Embryonic facial prominence (tissue), 1 donor: Measurements from ENCODE around the gene ARHGDIA.

Experiments
- DNase-seq: peaks from one replicate; pipeline ENCODE4 v3.0.0-alpha.2; 2016; ENCODE audit errors: extremely low spot score

The ARHGDIA gene

DNA sequence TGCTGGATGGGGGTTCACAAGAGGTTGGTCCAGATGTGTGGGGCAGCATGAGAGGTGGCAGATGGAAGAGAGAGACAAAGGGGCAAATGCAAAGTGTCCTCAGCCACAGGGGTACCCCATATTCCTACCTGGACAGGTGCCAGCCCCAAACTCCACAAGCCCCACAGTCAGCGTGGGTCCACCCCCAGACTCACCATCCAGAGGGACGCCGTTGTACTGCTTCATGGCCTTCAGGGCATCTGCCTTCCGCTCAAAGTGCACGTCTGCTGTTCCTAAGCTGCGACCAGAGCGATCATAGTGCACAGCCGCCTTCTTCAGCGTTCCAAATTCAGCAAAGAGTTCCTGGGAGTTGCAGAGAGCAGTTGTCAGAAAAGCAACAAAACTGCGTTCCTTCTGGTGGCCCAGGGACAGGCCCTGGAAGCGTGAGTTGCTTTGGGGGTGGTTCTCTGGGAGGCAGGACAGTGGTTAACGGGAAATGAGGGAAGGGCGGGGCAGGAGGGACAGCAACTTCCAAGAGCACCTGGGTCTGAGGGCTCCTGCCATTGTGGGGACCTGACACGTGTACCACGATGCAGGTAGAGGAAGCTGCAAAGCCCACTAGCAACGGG lies 18.0 kb upstream of the ARHGDIA start:
- no peak for DNase-seq

GRCh38 chr17:81888105-81888987 lies 17.2 kb upstream of the ARHGDIA start:
- no peak for DNase-seq

GRCh38 chr17:81885869-81886548 lies 14.9 kb upstream of the ARHGDIA start:
- no peak for DNase-seq

- no peak for DNase-seq
Observed at GRCh38 chr17:81885454-81885853, 14.3 kb upstream of the ARHGDIA start.

DNA sequence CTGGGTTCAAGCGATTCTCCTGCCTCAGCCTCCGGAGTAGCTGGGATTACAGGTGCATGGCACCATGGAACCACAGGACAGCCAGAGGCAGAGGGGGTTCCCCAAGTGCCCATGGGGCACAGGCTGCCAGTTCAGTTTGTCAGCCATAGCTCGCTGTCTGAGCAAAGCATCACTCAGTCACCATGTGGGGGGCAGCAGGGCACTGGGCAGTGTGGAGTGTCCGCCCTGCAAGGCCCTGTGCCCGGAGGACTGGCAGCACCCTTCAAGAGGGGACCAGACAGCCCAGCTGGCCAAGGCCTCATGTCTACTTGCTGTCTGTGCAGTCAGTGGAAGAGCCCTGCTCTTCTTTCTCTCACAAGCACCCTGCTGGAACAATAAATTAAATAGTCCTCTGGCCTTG lies 13.8 kb upstream of the ARHGDIA start:
- no peak for DNase-seq

DNA sequence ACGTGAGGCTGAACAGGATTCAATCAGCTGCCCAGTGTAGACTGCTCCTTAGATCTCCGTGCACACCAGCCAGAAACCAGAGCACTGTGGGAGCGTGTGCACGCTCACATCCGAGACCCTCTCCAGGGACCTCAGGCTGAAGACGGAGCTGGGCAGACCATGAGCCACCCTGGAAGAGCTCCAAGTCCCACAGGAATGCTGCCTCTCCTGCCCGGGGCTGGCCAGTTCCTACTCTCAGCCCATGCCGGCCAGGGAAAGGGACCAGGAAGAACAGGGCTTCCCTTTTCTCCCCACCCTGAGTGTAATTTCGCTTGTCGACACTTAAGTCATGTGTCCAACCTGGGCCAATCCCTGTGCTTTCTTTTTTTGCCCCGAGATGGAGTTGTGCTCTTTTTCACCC lies 13.4 kb upstream of the ARHGDIA start:
- no peak for DNase-seq

GRCh38 chr17:81879121-81879520 lies 8.0 kb upstream of the ARHGDIA start:
- DNase-seq, result no peak

DNA sequence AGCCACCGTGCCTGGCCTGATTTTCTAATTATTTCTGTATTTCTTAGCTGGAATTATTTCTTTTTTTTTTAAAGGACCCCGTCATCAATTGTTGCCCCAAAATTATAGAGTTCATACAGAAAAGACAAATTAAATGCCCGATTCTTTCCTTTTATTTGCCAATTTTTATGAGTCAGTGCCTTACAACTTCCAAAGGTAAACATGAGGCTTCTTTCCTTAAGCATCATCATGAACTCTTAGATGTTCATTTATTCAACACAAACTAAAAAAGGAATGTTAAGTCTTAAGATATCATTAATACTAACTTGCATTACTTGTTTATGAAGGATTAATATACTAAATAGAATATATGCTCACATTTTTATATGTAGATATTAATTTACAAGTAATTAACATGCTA lies 7.2 kb upstream of the ARHGDIA start:
- no peak for DNase-seq

DNA sequence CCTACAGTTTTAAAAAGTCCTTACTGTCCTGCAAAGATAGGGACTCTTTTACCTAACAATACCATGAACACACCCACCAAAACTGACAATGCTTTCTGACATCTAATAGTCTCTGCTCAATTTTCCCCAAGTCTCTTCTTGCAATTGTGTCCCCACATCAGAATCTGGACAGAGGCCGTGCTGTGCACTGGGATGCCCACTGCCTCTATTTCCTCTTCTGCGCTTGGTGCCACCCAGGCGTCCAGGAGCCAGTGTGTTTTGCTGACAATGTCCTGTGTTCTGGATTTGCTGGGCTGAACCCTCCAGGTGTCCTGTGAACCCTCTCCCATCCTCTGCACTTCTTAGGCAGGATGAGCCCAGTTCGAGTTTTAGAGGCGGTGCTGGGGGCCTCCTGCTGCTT lies 6.4 kb upstream of the ARHGDIA start:
- no peak for DNase-seq

DNA sequence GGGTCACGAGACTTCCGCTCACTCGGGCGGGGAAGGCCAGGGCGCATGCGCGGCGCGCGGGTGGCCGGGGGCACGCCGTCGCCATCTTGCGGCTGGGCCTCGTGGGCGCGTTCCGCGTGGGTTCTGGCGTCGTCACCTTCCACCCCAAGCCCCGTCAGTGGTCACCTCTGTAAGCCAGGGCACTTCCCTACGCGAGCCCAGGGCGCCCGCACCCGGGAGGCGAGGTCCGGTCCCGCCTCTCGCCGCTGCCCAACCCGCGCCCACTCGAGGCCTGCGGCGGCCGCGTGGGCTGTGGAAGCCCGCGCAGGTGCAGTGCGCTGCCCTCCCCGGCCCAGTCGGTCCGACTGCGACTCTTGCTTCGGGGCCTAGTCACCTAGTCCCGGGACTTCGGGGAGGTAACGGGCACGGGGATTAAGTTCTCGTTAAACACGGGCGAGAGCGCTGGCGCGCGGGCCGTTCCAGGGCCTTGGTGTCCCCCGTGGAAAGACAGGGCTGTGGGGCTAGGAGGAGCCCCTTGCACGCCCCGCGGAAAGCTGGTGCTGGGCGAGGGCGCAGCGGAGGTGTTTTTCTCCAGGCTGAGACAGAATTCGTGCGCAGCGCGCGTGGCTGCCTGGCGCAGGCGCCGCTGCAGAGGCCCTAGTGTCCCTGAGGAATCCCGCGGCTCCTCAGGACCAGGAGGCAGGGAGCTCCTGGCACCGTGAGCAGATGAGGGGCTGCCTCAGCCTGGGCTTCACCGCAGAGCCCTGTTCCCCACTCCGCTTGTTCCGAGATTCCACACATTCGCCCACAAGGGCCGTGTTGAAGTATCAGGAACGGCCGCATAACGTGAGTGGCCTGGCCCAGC lies 472 bp upstream of the ARHGDIA start:
- peak; percentile 82 for DNase-seq

GRCh38 chr17:81870131-81870980 lies 781 bp downstream of the ARHGDIA start:
- DNase-seq, result no peak

DNA sequence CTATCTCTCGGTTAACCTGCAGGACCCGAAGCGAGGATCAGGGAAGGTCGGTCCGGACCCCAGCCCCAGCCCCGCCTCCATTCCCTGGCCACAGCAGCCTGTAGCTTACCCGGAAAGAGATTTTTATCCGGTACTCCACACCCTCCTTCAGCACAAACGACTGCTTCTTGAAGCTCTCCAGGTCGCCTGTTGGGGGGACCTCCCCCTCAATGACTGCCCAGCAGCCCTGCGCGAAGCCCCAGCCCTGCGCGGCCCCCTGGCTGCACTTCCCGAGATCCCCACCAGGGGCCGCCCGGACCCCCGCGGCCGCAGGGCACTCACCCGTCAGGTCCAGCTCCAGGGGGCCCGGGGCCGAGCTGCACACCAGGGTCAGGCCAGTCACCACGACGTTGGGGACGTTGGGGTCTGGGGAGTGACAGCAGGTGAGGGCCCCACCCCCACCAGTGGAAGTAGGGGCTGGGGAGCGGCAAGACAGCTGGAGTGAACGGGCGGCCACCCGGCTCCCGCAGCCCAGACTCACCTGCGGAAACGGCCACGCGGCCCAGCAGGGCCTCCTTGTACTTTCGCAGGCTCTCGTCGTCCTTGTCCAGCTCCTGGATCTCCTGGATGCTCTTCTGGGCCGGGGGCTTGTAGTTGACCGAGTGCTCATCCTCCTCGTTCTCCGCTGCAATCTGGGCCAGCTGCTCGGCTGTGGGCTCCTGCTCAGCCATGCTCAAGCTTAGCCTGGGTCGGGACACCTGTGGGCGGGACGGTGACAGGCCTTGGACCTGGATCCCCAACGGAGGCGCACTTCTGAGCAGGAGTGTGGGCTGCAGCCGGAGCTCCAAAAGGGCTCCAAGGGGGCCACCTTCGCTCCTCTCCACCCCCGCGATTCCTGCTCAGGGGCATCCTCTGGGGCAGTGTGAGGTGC lies 1.7 kb downstream of the ARHGDIA start:
- DNase-seq, result no peak

GRCh38 chr17:81868674-81869220 lies 2.4 kb downstream of the ARHGDIA start:
- DNase-seq, result no peak

DNA sequence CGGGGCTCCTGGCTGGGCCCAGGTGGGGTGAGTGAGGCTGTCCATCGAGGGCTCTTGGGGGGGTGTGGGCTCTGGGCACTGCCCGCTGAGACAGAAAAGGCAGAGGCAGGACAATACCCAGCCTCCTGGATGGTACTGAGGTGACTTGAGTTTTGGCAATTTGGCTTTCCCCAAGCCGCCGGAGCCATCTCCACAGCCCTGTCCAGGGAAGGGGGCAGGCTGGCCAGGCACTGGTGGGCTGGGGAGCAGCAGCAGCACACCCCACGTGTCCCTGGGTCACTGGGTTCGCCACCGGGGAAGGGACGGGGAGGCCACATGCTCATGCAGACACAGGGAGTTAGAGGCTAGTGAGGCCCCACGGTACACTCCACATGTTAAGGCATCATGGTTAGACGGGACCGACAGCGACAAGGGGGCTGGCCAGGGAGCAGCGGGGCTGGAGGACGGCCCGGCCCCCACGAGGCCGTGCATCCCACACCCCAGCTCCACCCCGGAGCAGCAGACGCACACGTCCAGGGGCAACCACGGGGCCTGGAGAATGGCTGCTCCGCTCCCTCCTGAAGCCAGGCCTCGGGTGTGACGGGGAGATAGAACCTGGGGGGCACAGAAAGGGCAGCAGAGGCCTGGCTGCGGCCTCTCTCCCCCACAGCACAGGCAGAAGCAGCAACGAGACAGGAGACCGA lies 3.0 kb downstream of the ARHGDIA start:
- no peak for DNase-seq

DNA sequence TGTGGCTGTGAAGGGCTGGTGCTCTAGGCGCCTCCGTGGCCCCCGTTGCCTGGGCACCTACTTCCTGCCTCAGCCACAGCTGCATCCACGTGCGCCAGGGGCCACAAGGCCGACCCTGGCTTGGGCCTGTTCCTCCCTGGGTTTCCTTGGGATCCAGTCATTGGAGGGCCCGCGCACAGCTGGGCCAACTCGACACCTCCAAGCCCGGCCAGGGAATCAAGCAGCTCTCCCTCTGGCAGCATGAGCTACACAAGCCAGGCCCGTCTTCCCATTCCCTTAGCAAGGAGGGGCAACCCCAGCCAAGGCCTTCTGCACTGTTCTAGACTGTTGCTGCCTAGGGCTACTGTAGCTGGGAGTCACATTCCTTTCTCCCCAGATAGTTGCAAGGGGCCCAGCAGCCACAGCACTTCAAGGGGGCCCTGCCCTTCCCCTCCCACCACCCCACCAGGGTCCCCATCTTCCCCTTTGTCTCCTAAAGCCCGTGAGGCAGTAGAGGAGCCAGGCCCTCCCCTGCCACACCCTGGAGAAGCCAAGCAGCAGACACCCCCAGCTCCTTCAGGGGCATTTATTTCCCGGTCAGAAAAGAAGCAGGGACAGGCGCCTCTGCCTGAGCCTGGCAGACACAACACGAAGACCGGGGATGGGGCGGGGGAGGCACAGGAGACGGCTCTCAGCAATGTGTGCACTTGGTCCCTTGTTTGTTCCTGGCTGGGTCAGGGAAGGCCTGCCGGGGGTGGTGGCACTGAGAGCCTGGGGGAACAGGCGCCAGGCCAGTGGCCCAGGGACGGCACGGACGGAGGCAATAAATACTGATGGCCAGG lies 3.8 kb downstream of the ARHGDIA start:
- DNase-seq, result no peak

DNA sequence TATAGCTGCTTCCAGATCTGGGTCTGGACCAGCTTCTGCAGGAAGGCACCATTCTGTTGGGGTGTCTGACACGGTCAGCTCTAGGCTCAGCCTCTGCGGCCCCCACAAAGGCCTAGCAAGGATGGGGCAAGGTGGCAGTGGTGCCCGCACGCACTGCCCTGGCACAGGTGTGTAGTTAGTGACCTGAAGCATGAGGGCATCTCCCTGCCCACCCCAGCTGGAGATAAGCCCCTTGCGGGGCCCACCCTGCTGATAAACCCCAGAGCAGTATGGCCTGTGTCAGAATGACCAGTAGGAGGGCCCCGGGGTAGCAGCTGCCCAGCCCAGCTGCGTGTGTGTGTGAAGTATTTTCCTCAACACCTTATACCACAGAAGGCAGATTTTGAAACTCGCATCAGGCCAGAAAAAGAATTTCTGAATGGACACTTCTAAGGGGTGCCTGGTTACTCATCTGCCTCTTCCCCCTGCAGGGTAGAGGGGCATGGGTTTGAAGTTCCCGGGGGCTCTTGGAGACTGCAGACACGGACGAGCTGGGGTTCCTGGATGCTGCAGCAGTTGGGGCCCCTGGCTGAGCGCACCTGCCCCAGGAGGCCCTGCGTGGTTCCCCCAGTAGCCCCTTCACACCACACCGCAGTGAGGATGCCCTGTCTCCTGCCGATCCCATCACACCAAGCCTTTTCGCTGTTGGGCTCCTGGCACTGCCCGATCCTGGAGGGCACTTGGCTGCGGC lies 4.5 kb downstream of the ARHGDIA start:
- DNase-seq, result no peak

- no peak for DNase-seq
Observed at GRCh38 chr17:81865733-81866439, 5.3 kb downstream of the ARHGDIA start.
